Right cardiac atrium (tissue), 5 donors: Measurements from ENCODE around the gene IL1RL2. TPM values are rescaled to one million over a fixed set of nuclear protein-coding genes. Genes with fewer than 3 reads are reported as not detected.
A peak's percentile ranks its signal among the peaks of the same experiment; 100 is the strongest.

ENCODE experiments used
- ATAC-seq, 2 donors: fragments of 200-7000 bp; cut with Tn5 transposase; one replicate each; pipeline versions ENCODE4 v1.8.0 to v1.9.1; 2020; ENCODE audit warnings: moderate library complexity in 2 of 2, mild to moderate bottlenecking in 1 of 2
- DNase-seq, 3 donors: peaks; one replicate each; pipeline ENCODE4 v3.0.0-alpha.2; 2020
- H3K27ac ChIP-seq: one replicate; pipeline ENCODE4 v1.5.1; 2013; ENCODE audit warnings: mild to moderate bottlenecking, low read length, control low read depth, moderate library complexity
- H3K27me3 ChIP-seq: one replicate; pipeline ENCODE4 v1.6.1; 2013; ENCODE audit not compliant: control insufficient read depth, insufficient read depth
- H3K4me1 ChIP-seq: one replicate; pipeline ENCODE4 v1.6.1; 2013; ENCODE audit warnings: low read length; ENCODE audit not compliant: control insufficient read depth, insufficient read depth
- H3K4me3 ChIP-seq: one replicate; pipeline ENCODE4 v1.5.1; 2013; ENCODE audit warnings: low read length, control low read depth
- H3K9me3 ChIP-seq: one replicate; pipeline ENCODE4 v1.6.1; 2013; ENCODE audit warnings: low read length; ENCODE audit not compliant: control insufficient read depth
- WGBS: extraction: QIAGEN DNeasy Blood & Tissue Kit; methylation state at CpG from one replicate; pipeline ENCODE4 v1.1.7; 2013; 5-methylcytosine and 5-hydroxymethylcytosine counted together
- intact Hi-C, 4 donors: fragments of 100-400 bp; cut with DNase I; formaldehyde crosslinking; loops; one replicate each; pipeline versions ENCODE4 v1.11.0 to v1.14.0; 2022 to 2023
- long read RNA-seq, 4 donors: library from polyadenylated mRNA; unstranded; transcript quantifications; one replicate each; pipeline ENCODE4 v2.0.0, GENCODE V29; 2020 to 2021
- polyA plus RNA-seq: library from polyadenylated mRNA; stranded (reverse); fragments of 200-250 nt; gene quantifications from one replicate; pipeline ENCODE4 v1.2.3, GENCODE V29; 2013
- total RNA-seq, 4 donors: library from RNA; stranded (reverse); fragmentation: NEBNext Ultra II Directional; extraction: Animal tissue kit (Norgen Biotek cat#: 25700); gene quantifications; one replicate each; pipeline ENCODE4 v1.2.1, GENCODE V29; 2021
- donor health status: healthy with polysubstance abuse.
- donor health status: DM: no; HTN: yes; CAD: no.
- donor health status: DM: no; HTN: no; CAD: no.
- donor health status: DM: no; HTN: yes; CAD: no; lungs with severe emphysema.
- donor health status: DM: yes; HTN: yes; CAD: no.

IL1RL2 gene
- under 1 TPM; 0.14 to 0.46 (median 0.36) TPM for total RNA-seq
- polyA plus RNA-seq = 0.07 TPM
- long read RNA-seq, donor 1, partial matches to known transcripts = 0 of 1 reads
- long read RNA-seq, donor 1, other reads (novel, unspliced or antisense) = 0 of 1 reads
- long read RNA-seq, donor 2 = 0 reads
- long read RNA-seq, donor 3, partial matches to known transcripts = 0 of 2 reads
- long read RNA-seq, donor 3, other reads (novel, unspliced or antisense) = 2 of 2 reads
- long read RNA-seq, donor 4 = 0 reads

DNA sequence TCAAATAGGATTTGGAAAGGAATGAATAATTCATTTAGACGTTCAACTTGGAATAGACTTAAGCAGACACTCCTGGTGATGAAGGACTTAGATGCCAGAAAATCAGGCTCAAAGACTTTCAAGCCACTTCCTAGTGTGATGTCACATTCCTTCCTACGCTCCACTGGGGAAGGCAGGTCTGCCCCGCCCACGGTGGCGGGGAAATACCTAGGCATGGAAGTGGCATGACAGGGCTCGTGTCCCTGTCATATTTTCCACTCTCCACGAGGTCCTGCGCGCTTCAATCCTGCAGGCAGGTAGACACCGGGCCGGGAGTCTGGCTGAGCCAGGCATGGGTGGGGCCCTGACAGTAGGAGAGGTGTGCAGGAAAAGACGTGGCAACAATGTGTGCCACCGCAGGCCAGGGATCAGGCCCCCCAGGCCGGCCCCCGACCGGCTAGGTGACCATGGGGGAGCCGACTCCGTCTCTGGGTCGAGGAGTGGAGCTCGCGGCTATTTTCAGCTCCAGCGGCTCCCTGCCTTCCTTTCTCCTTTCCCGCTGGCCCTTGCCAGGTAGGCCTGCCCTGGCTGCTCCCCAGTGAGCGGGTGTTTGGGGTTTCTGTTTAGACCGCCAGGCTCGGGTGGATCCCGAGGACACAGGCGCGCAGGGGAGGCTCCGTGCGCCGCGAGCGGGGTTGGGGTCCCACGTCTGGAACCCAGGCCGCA, at the start of gene IL1RL2:
Gene IL1RL2, plus strand, starts transcription at position 233 of the 705 bp plus-strand sequence. CDS start 845 bp downstream, outside the sequence.
- Histone ChIP-seq H3K4me1 (no peaks in the 10 kb centered on the region), H3K9me3 (no peaks in the 10 kb centered on the region), H3K27me3 (no peaks in the 10 kb centered on the region), H3K27ac (peak within 1 kb of the TSS; percentile 20), H3K4me3 (peak within 1 kb of the TSS; percentile 44)
- intact Hi-C loops = loop anchor here in 2 of 4 donors (10.0 kb wide), 2 partner anchors 48 to 258 kb away; no protein-coding TSS in a partner anchor
- DNase-seq (peak; percentile 39 to 58 (median 42)), ATAC-seq (peak; percentile 36 to 52)
- WGBS = 42% methylated on average over 36 of the region's 36 CpGs

GRCh38 chr2:102137138-102137537, 49.7 kb upstream of the IL1RL2 start:
- H3K27me3 ChIP-seq = no peaks in the 10 kb centered on the region
- WGBS = 93% methylated on average over 2 of the region's 2 CpGs
- intact Hi-C loops = no loop called here
- no peak overlapping the region for H3K4me3 ChIP-seq
- H3K9me3 ChIP-seq = no peaks in the 10 kb centered on the region
- ATAC-seq (no peak), DNase-seq (no peak)
- H3K27ac ChIP-seq = no peak overlapping the region
- peaks cover 3% of the 10 kb centered on the region for H3K4me1 ChIP-seq

DNA sequence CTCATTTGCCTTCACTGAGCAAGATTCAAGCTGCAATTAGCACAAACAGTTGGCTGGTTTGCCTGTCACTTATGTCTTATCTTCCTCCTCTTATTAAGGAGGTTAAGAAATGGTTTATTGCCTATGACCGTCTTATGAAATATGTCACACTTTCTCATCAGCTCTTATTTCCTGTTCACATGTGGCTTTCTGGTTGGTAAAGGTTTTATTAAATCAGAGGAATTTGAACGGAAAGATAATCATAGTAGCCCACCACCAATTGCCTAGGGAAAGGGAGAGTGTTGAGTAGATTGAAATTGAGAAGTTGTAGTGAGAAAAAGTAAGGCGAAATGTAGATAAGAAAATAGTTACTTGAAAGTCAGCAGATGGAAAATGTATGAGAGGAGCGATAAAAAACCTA, 48.5 kb upstream of the IL1RL2 start:
- DNase-seq (no peak), ATAC-seq (no peak)
- Histone ChIP-seq H3K9me3 (no peaks in the 10 kb centered on the region), H3K4me3 (no peak overlapping the region), H3K27ac (no peak overlapping the region), H3K4me1 (peaks cover 3% of the 10 kb centered on the region), H3K27me3 (no peaks in the 10 kb centered on the region)
- WGBS = 64% methylated on average over 4 of the region's 4 CpGs
- intact Hi-C loops = no loop called here

DNA sequence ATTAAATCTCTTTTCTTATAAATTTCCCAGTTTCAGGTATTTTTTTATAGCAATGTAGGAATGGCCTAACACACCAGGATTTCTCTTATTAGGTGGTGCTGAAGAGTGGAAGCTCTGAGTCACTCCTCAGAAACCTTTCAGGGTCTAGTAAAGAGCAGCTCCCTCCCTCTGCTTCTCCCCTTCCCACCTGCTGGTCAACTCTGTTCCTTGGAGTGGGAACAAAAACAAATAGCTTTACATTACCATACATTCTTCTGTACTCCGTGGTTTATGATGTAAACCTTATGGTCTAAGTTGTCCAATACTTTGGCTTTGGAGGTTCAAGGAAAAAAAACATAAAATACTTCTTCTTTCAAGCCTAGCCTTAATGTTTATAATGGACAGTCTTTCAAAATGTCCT, 47.0 kb upstream of the IL1RL2 start:
- DNase-seq (no peak), ATAC-seq (no peak)
- Histone ChIP-seq H3K9me3 (no peaks in the 10 kb centered on the region), H3K4me3 (no peak overlapping the region), H3K27me3 (no peaks in the 10 kb centered on the region), H3K4me1 (peaks cover 3% of the 10 kb centered on the region), H3K27ac (no peak overlapping the region)
- intact Hi-C loops = loop anchor here in 2 of 4 donors (5.0 to 10.0 kb wide), 2 partner anchors 38 to 65 kb away; no protein-coding TSS in a partner anchor
- 74% methylated on average over 1 of the region's 1 CpG for WGBS

DNA sequence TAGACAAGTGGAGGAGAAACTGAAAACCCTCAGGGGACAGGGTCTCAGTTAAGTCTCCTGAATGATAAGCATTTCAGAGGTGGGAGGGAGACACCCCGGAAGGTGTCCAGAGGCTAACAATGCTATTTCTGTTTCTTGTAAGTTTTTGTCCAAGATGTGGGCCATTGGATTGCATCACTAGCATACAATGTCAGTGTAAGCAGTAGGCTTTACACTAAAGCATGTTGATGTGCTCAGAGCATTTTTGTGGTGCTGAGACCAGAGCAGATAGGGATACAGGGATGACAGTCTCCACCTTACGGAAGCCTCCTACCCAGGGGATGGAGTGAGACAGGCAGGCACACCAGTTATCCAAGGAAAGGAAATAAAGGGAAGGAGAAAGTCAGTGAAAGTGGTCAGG, 46.4 kb upstream of the IL1RL2 start:
- H3K9me3 ChIP-seq = no peaks in the 10 kb centered on the region
- DNase-seq (no peak), ATAC-seq (no peak)
- no peak overlapping the region for H3K4me3 ChIP-seq
- intact Hi-C loops = loop anchor here in 2 of 4 donors (5.0 to 10.0 kb wide), 2 partner anchors 38 to 66 kb away; no protein-coding TSS in a partner anchor
- no peak overlapping the region for H3K27ac ChIP-seq
- peaks cover 7% of the 10 kb centered on the region for H3K4me1 ChIP-seq
- WGBS = 95% methylated on average over 2 of the region's 2 CpGs
- H3K27me3 ChIP-seq = no peaks in the 10 kb centered on the region

GRCh38 chr2:102141011-102141943, 45.5 kb upstream of the IL1RL2 start:
- ATAC-seq = peak; percentile 18 to 45
- peak in 1 of 3 donors; percentile 65 for DNase-seq
- intact Hi-C loops = loop anchor here in 2 of 4 donors (5.0 to 10.0 kb wide), 2 partner anchors 39 to 66 kb away; no protein-coding TSS in a partner anchor

GRCh38 chr2:102141970-102142828, 44.6 kb upstream of the IL1RL2 start, which contains the start of gene IL1R1:
Gene IL1R1, plus strand, starts transcription at chr2:102142746. Its CDS starts 14,979 bp downstream, at chr2:102157725.
- H3K27me3 ChIP-seq = no peaks in the 10 kb centered on the region
- peaks cover 7% of the 10 kb centered on the region for H3K4me1 ChIP-seq
- 3% methylated on average over 65 of the region's 65 CpGs for WGBS
- no peaks in the 10 kb centered on the region for H3K9me3 ChIP-seq
- peak within 1 kb of the TSS; percentile 49 for H3K4me3 ChIP-seq
- peak within 1 kb of the TSS; percentile 70 for H3K27ac ChIP-seq
- intact Hi-C loops = loop anchor here in 2 of 4 donors (5.0 to 10.0 kb wide), 2 partner anchors 40 to 67 kb away; no protein-coding TSS in a partner anchor
- peak; percentile 92 to 96 (median 95) for DNase-seq
- ATAC-seq = peak; percentile 94 to 95

More at GRCh38 chr2:102141011-102141943, 45.5 kb upstream of the IL1RL2 start:
- 43% methylated on average over 15 of the region's 15 CpGs for WGBS
- no peaks in the 10 kb centered on the region for H3K9me3 ChIP-seq
- peak overlapping the region; percentile 62 for H3K27ac ChIP-seq
- no peaks in the 10 kb centered on the region for H3K27me3 ChIP-seq
- H3K4me1 ChIP-seq = peaks cover 7% of the 10 kb centered on the region
- peak overlapping the region; percentile 49 for H3K4me3 ChIP-seq

DNA sequence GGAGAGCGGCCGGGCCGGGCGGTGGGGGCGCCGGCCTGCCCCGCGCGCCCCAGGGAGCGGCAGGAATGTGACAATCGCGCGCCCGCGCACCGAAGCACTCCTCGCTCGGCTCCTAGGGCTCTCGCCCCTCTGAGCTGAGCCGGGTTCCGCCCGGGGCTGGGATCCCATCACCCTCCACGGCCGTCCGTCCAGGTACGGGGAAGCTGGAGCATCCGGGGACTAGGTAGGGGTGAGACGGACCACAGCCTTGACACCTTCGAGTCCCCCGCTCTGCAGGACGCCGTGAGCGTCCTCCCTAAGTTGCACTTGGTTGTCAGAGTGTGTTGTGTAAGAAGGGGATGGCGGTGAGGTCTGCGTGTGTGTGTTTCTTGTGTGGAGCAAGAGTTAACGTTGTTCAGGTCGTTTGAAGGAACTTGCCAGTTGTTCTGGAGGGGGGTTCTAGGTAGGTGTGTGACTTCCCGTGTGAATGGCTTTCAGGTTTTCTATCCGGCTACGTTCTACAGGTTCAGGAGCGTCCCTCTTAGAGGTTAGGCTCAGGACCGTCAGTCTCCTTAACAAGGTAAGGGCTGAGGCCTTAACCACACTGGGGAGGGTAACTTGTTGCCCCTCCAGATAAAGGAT, 43.9 kb upstream of the IL1RL2 start:
- intact Hi-C loops = loop anchor here in 2 of 4 donors (5.0 to 10.0 kb wide), 2 partner anchors 41 to 68 kb away; no protein-coding TSS in a partner anchor
- H3K4me3 ChIP-seq = peak overlapping the region; percentile 49
- peaks cover 9% of the 10 kb centered on the region for H3K4me1 ChIP-seq
- peak overlapping the region; percentile 70 for H3K27ac ChIP-seq
- H3K9me3 ChIP-seq = no peaks in the 10 kb centered on the region
- DNase-seq (peak in 1 of 3 donors; percentile 34), ATAC-seq (peak in 1 of 2 donors; percentile 1)
- WGBS = 6% methylated on average over 42 of the region's 42 CpGs
- no peaks in the 10 kb centered on the region for H3K27me3 ChIP-seq

DNA sequence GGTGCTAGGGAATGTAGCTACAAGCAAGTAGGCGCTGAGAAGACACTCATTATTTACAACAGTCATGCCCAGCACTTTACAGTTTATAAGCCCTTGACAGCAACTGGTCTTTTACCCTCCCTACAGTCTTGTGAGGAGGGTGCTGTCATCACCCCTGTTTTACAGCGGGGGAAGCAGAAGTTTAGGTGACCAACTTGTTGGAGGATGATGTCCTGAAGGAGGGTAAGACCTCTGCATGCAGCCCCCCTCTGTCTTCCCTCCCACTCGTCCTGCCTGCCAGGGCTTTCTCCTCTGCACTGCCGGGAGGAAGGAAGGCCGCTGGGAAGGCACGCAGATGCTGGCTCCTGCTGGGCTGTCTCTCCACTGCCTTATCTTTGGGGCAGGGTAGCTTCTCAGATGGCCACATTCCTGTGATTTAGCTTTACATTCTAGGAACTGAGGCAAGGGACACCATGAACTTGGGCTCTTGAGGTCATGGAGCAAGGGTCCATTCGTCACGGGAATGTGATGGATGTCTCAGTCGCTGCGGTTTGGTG, 43.3 kb upstream of the IL1RL2 start:
- H3K27ac ChIP-seq = peak overlapping the region; percentile 70
- H3K4me1 ChIP-seq = peaks cover 11% of the 10 kb centered on the region
- WGBS = 35% methylated on average over 10 of the region's 10 CpGs
- intact Hi-C loops = loop anchor here in 2 of 4 donors (5.0 to 10.0 kb wide), 2 partner anchors 41 to 69 kb away; no protein-coding TSS in a partner anchor
- peak; percentile 48 to 81 (median 81) for DNase-seq
- H3K27me3 ChIP-seq = no peaks in the 10 kb centered on the region
- peak overlapping the region; percentile 49 for H3K4me3 ChIP-seq
- ATAC-seq = peak; percentile 35 to 52
- H3K9me3 ChIP-seq = no peaks in the 10 kb centered on the region
